Activated CD8-positive, alpha-beta memory T cell treated with anti-CD3 and anti-CD28 coated beads for 36 hours (primary cell): Measurements from ENCODE around the gene POU3F3. TPM values are rescaled to one million over a fixed set of nuclear protein-coding genes. Genes with fewer than 3 reads are reported as not detected.

Experiments
- CTCF ChIA-PET: fragments of 350-600 bp; sonication (Branson Sonifier 250); formaldehyde crosslinking; loops from one replicate; lab custom pipeline; 2021; ENCODE audit warnings: antibody characterized with exemption; lab: Charles Lee
- POLR2A ChIA-PET: fragments of 350-600 bp; sonication (Branson Sonifier 250); formaldehyde crosslinking; loops from one replicate; lab custom pipeline; 2021; ENCODE audit warnings: antibody characterized with exemption; lab: Charles Lee
- total RNA-seq, 2 experiments: library from RNA; stranded (reverse); gene quantifications; one replicate each; pipeline ENCODE4 v1.2.3, GENCODE V29; 2021

POU3F3 gene
- total RNA-seq, 2 experiments from 2014 or later = not detected

DNA sequence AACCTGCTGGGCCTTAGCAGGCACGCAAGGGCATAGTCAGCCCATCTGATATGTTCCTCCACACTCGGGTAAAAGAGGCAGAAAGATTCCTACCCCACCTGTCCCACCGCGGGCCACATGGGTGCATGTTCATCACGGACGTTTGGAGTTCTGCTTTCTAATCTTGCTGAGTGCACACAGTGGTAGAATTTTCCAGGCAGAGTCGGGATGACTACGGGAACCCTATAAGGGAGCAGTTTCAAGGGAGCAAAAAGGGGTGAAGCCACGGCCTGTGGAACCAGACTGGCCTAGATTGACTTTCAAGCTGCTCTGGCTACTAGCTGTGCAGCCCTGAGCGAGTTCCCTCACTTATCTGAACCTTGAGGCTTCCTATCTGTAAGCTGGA, 36.8 kb downstream of the POU3F3 start:
- POLR2A ChIA-PET = no interaction called here
- CTCF ChIA-PET = no interaction called here

- CTCF ChIA-PET = no interaction called here
- POLR2A ChIA-PET = no interaction called here
Measured at GRCh38 chr2:104891145-104891544, 37.2 kb downstream of the POU3F3 start.

DNA sequence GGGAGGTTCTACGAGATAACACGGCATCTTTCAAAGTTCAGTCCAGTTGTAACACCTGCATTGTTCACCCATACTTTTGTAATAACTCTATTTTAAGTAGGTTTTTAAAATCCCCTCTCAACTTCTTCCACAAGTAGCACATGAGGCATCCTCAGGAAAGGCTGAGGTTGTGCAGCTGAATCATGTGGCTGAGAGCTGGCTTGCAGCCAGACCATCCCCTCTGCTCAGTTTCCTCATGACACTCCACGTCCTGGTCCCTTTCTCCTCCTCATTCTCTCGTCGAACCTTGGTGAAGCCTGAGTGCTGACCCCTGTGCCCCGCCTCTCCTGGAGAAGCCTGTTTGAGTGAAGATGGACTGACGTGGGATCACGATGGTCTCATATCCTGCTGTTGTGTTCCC, 42.5 kb downstream of the POU3F3 start:
- ChIA-PET POLR2A (no interaction called here), CTCF (no interaction called here)

GRCh38 chr2:104897515-104898184, 43.7 kb downstream of the POU3F3 start:
- POLR2A ChIA-PET = no interaction called here
- CTCF ChIA-PET = no interaction called here

GRCh38 chr2:104900608-104901007, 46.7 kb downstream of the POU3F3 start:
- POLR2A ChIA-PET = no interaction called here
- CTCF ChIA-PET = no interaction called here

DNA sequence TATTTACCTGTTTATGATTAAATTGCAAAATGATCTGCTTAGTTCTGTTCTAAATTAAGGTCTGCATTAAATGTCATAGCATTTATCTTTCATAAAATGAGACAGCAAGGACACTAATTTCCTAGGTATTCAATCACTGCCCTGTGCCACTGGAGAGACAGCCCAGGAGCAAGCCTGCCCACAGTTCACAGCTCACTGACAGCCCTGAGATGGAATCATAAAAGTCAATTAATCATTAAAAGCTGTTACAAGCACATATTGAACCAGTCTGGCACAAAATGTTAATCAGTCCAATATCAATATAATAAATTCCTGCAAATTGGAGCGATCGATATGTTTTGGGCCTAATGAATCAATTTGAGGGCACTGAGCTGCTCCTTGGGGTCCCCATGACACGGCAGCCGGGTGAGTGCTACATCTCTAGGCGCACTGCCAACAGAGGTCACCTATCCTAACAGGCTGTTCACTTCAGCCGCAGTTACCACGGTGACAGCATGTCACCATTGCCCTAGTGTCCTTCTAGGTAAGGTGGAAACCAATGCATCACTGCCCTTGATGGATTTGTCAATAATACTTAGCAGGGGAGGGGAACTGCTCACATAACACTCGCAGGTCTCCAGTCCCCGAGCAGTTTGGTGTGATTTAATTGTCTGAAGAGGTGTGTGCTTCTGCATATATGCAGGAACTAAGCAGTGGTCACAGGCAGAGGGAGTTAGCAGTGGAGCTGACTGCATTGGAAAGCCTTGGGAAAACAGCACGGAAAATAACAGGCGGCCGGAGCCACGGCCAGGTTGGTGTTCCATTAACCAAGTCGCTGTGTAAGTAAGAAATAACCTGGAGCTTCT, 47.3 kb downstream of the POU3F3 start:
- ChIA-PET CTCF (no interaction called here), POLR2A (no interaction called here)

DNA sequence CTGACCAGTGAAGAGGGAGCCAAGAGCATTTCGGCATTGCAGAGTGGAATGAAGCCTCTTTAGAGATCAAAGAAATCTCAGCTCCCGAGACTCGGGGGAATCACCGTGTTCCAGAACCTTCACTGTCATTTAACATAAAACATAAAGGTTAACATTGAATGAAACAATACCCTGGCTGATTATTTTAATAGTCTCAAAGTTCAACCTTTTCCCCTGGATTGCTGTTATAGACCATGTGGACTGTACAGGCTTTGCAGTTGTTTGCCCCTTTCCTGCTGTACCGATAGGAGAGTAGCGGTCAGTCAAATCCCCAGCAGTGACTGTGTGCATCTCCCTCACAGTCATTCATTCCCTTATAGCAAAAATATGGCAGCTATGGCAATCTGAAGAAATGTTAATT, 48.4 kb downstream of the POU3F3 start:
- ChIA-PET POLR2A (no interaction called here), CTCF (no interaction called here)

Other genes with a start within 250 kb of the POU3F3 start
- gene MRPS9, start 184.0 kb downstream of the POU3F3 start, total RNA-seq = 10 to 100 TPM; 49.0 to 49.2 TPM